HL-60 (cell line): ENCODE data around the gene ESPNL.

ENCODE experiments used
- DNase-seq, 2 experiments: peaks; one replicate each; pipeline ENCODE4 v3.0.0-alpha.2; 2010 to 2020; ENCODE audit warnings: low read depth in 1 of 2, low spot score in 1 of 2
- H3K27ac ChIP-seq: fragments of 250-450 bp; sonication (Bioruptor Pico); replicated peaks from 2 replicates; pipeline ENCODE4 v1.5.1; 2020; ENCODE audit warnings: mild to moderate bottlenecking, moderate library complexity
- H3K27me3 ChIP-seq: fragments of 250-450 bp; sonication (Bioruptor Pico); 2 replicates; pipeline ENCODE4 v1.5.1; 2021; ENCODE audit warnings: mild to moderate bottlenecking, moderate library complexity; ENCODE audit not compliant: insufficient read depth, poor library complexity, severe bottlenecking
- H3K4me3 ChIP-seq: replicated peaks from 2 replicates; pipeline ENCODE4 v1.5.1; 2011; ENCODE audit warnings: mild to moderate bottlenecking, control low read depth, low read length; ENCODE audit not compliant: insufficient read depth
- CTCF ChIP-seq: IDR thresholded peaks from one replicate; pipeline ENCODE4 v1.5.1; 2011; ENCODE audit warnings: low read length, control low read depth, inconsistent platforms; ENCODE audit not compliant: insufficient read depth
- GABPA ChIP-seq: IDR thresholded peaks from 2 replicates; pipeline ENCODE4 v1.6.1; 2012; ENCODE audit warnings: low read depth
- POLR2AphosphoS5 ChIP-seq: IDR thresholded peaks from 2 replicates; pipeline ENCODE4 v1.6.1; 2012; ENCODE audit warnings: low read depth
- REST ChIP-seq: IDR thresholded peaks from 2 replicates; pipeline ENCODE4 v1.6.1; 2012; ENCODE audit warnings: low read depth; ENCODE audit not compliant: insufficient replicate concordance
- SPI1 ChIP-seq: IDR thresholded peaks from 2 replicates; pipeline ENCODE4 v1.6.1; 2012; ENCODE audit warnings: low read depth, mild to moderate bottlenecking, borderline replicate concordance

The ESPNL gene

GRCh38 chr2:238140721-238141540 is 40.8 kb downstream of the ESPNL start:
- no peak for TF ChIP-seq REST
- TF ChIP-seq CTCF, result no peak
- TF ChIP-seq SPI1, result no peak
- no peak for TF ChIP-seq GABPA
- TF ChIP-seq POLR2AphosphoS5, result no peak
- no peak overlapping the region for H3K4me3 ChIP-seq
- H3K27ac ChIP-seq, result peak overlapping the region; percentile 64
- no peak for DNase-seq
- no peaks in the 10 kb centered on the region for H3K27me3 ChIP-seq

GRCh38 chr2:238141541-238142318 is 41.6 kb downstream of the ESPNL start:
- TF ChIP-seq SPI1, result peak; percentile 70; the same call in 1 of the 2 replicates
- no peak for TF ChIP-seq GABPA
- TF ChIP-seq POLR2AphosphoS5, result peak; percentile 44; the same call in 1 of the 2 replicates
- no peak for TF ChIP-seq REST
- TF ChIP-seq CTCF, result no peak
- Histone ChIP-seq H3K27ac (peak overlapping the region; percentile 64), H3K4me3 (no peak overlapping the region), H3K27me3 (no peaks in the 10 kb centered on the region)
- DNase-seq, result peak; percentile 67 to 73

GRCh38 chr2:238142382-238143205 is 42.5 kb downstream of the ESPNL start:
- Histone ChIP-seq H3K4me3 (no peak overlapping the region), H3K27ac (no peak overlapping the region), H3K27me3 (no peaks in the 10 kb centered on the region)
- no peak for DNase-seq
- TF ChIP-seq POLR2AphosphoS5 (no peak), SPI1 (no peak), REST (no peak), CTCF (no peak), GABPA (no peak)
